GM12874 (cell line): Measurements from ENCODE around the gene BLVRA.

Experiments used
- CTCF ChIP-seq: IDR thresholded peaks from 2 replicates; pipeline ENCODE4 v1.5.1; 2011; ENCODE audit warnings: low read depth, mild to moderate bottlenecking, control low read depth, low read length, moderate library complexity; ENCODE audit not compliant: insufficient read depth

Gene BLVRA

GRCh38 chr7:43847496-43847895 lies 89.0 kb downstream of the BLVRA start:
- TF ChIP-seq CTCF = no peak

GRCh38 chr7:43849047-43849446 lies 90.6 kb downstream of the BLVRA start:
- no peak for TF ChIP-seq CTCF

GRCh38 chr7:43850348-43851116 lies 92.1 kb downstream of the BLVRA start:
- no peak for TF ChIP-seq CTCF

GRCh38 chr7:43851805-43852204 lies 93.3 kb downstream of the BLVRA start:
- no peak for TF ChIP-seq CTCF

- TF ChIP-seq CTCF = no peak
These were observed 96.7 kb downstream of the BLVRA start for GRCh38 chr7:43855176-43855575.

- no peak for TF ChIP-seq CTCF
These were observed 97.8 kb downstream of the BLVRA start for GRCh38 chr7:43856316-43856715.
